Right renal pelvis (tissue), 4 donors: ENCODE results near the gene WBP2. TPM values are rescaled to one million over a fixed set of nuclear protein-coding genes. Genes with fewer than 3 reads are reported as not detected.
"Not testable (repeated sequence)": the region's sequence is repeated elsewhere in the genome, so short reads cannot be mapped to it uniquely, and the experiment has no call there.

ENCODE experiments used
- DNase-seq, 4 donors: peaks; one replicate each; pipeline ENCODE4 v3.0.0-alpha.2; 2013; ENCODE audit warnings: low read depth in 4 of 4, low spot score in 3 of 4, missing footprints in 1 of 4
- polyA plus RNA-seq, 4 donors: library from polyadenylated mRNA; unstranded; fragments of 120-200 nt; gene quantifications; one replicate each; pipeline ENCODE4 v1.2.1, GENCODE V29; 2013; ENCODE audit not compliant: insufficient read length in 4 of 4

The WBP2 gene
- polyA plus RNA-seq, 4 donors = 77.5 to 95.7 (median 83.9) TPM

GRCh38 chr17:75818326-75818885 is 36.7 kb downstream of the WBP2 start:
- no peak for DNase-seq

GRCh38 chr17:75817571-75817970 is 37.6 kb downstream of the WBP2 start:
- no peak for DNase-seq

GRCh38 chr17:75816693-75817092 is 38.4 kb downstream of the WBP2 start:
- no peak for DNase-seq

GRCh38 chr17:75815399-75815798 is 39.7 kb downstream of the WBP2 start:
- DNase-seq = no peak

DNA sequence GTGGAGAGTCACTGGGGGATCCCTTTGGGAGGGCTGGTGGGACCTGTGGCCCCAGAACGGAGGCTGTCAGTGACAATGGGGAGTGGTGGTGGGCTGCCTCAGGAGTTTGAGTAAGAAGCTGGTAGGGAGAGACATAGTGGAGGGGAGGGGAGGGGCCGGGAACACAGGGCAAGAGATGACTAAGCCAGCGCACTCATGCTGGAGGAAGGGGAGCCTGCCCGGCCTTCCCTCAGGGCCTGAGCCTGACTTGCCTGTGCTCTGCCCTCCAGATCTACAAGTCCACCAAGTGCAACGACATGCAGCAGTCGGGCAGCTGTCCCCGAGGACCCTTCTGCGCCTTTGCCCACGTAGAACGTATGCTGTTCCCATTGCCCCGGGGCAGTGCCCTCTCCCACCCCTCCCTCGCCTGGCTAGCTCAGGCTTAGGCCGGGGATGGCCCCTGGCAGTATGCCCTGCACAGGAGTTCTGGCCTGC is 40.2 kb downstream of the WBP2 start:
- DNase-seq = no peak

DNA sequence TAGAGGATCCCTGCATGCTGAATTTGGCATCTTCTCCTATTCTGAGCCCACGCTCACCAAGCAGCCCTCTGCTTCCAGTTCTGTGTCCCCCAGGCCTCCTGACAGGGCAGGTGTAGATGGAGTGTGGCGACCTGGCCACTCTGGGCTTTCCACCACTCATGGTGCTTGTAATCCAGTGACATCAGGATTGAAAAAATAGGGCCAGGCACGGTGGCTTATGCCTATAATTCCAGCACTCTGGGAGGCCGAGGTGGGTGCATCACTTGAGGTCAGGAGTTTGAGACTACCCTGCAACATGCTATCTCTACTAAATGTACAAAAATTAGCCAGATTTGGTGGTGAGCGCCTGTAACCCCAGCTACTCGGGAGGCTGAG is 41.1 kb downstream of the WBP2 start:
- DNase-seq = no peak

- DNase-seq = no peak
Observed at GRCh38 chr17:75813081-75814020, 41.8 kb downstream of the WBP2 start.

DNA sequence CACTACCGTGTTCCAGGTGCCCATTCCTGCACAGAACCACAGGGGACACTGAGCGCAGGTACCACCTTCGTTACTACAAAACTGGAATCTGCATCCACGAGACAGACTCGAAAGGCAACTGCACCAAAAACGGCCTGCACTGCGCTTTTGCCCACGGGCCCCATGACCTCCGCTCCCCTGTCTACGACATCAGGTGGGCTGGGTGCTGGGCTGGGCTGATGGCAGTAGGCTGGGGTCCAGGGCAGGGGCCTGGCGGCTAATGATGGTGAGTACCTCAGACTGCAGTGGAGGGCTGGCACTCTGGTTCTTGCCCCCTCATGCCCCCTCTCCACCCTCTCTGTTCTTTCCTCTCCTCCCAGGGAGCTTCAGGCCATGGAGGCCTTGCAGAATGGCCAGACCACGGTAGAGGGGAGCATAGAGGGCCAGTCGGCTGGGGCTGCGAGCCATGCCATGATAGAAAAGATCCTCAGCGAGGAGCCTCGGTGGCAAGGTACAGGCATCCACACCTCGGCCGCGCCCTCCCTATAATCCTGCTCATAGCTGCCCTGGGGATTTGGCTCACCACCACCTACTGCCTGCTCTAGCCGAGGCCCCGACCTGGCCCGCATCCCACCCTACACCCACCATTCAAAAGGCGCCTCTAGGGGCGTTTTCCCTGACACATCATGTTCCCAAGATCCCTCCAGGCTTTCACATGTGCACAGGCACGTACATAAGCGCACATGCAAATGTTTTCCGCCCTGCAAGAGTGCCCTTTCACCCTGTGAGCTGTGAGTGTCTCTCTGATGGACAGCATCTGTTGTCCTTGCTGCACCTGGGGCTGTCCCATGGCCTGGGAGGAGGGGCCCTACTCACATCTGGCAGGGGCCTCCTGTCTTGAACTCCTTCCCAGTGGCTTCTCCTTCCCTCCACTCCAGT is 42.8 kb downstream of the WBP2 start:
- no peak for DNase-seq

DNA sequence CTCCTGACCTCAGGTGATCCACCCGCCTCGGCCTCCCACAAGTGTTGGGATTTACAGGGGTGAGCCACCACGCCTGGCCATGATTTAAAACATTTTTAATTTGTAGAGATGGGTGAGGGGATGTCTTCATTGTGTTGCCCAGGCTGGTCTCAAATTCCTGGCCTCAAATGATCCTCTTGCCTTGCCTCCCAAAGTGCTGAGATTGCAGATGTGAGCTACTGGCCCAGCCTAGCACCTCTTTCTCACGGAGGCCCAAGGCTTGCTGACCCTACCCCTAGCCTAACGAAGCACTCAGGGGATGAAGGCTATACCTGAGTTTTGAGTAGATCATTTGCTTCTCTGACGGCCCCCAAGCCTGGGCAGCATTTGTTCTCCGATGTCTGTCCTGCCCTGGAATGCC is 44.0 kb downstream of the WBP2 start:
- no peak for DNase-seq

- DNase-seq = not testable (repeated sequence)
Observed at GRCh38 chr17:75810756-75811155, 44.4 kb downstream of the WBP2 start.

GRCh38 chr17:75810216-75810615 is 44.9 kb downstream of the WBP2 start:
- DNase-seq = no peak

GRCh38 chr17:75809631-75810111 is 45.5 kb downstream of the WBP2 start:
- no peak for DNase-seq

- no peak for DNase-seq
Observed at GRCh38 chr17:75808905-75809621, 46.1 kb downstream of the WBP2 start.

DNA sequence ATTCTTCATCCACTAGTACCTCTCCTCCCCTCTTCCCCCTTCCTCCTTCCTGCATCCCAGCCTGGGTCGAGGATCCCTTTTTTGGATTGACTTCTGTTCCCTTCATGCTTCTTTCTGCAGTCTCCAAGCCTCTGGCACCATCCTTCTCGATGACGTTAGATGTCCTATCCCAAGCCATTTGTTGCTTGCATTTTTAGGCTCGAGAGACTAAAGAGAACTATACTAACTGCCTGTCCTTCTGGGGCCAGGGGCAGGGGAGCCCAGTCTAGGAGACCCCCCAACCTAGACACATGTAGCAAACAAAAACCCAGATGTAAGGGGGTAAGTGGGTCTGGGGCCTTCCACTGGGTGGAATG is 46.6 kb downstream of the WBP2 start:
- no peak for DNase-seq

GRCh38 chr17:75807861-75808260 is 47.3 kb downstream of the WBP2 start:
- DNase-seq = no peak

DNA sequence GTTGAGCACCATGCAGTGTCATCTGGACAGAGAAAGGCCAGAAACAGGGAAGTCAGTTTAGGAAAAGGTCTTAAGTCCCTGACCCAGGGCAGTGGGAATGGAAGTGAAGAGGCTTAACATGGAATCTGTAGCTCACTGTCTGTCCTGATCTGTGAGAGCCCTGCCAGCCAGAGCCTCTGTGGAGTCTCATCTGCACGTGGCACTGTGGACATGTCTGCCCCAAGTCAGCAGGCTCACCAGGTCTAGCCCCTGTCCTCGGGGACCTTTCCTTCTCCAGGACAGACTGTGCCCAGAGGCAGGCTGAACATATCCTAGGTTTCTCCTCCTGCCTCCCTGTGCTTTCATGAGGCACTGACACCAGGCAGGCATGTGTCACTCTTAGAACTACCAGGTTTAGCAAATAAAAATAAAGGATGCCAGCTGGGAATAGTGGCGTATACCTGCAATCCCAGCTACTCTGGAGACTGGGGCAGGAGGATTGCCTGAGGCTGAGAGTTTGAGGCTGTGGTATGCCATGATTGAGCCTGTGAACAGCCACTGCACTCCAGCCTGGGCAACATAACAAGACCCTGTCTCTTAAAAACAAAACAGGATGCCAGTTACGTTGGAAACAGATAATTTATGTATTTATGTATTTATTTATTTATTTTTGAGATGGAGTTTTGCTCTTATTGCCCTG is 48.2 kb downstream of the WBP2 start:
- DNase-seq = no peak

- no peak for DNase-seq
Observed at GRCh38 chr17:75803883-75804282, 51.3 kb downstream of the WBP2 start.

DNA sequence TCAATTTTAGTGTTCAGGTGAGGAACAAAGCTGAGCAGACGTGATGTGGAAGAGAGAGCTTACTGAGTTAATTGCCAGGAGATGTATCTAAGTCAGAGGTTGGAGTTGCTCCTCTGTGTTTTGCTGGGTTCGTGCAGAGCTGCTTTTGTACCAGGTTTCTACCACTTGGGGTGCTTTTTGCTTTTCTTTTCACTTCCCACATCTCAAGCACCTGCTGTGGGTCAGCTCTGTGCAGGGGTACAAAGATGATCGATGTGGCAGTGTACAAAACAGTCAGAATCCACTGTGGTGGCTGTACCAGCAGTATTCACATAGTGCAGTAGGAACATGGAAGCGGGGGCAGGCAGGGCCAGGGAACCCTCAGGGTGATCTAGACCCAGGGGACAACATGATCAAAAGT is 55.7 kb downstream of the WBP2 start:
- DNase-seq = no peak

- DNase-seq = no peak
Observed at GRCh38 chr17:75795820-75796607, 59.1 kb downstream of the WBP2 start.
